ENCODE measurements around the gene ASPA.

DNA sequence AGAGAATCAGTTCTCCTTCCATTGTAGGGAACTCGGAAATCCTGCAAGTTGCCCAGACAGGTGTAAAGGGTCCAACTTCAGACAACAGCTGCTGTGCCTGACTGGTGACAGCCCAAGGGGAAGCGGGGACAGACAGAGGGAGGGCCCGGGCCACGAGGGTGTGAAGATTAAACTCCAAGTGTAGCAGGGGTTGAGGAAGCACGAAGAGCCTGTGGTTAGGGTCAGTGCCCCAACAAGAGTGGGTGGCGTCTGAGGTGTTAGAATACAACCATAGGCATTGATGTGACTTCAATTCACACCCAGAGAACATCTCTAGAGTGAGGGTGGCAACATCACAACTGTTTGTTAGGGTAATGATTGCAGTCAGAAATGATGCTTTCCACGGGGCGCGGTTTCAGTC lies 39.1 kb downstream of the ASPA start:
- TF ChIP-seq POLR2AphosphoS5 (IDR thresholded peaks at IDR 0.05; ENCODE audit: low read depth, low read length) (no peak), POLR2A (IDR thresholded peaks at IDR 0.05; ENCODE audit: low read depth, low read length) (no peak)
